Stimulated activated CD4-positive, alpha-beta T cell treated with anti-CD3 and anti-CD28 coated beads, Interleukin-1b, Interleukin-23, amount 100 ng/mL, for 4 hours (primary cell): ENCODE results near the gene CFAP410.

Experiments used
- DNase-seq, 2 donors: peaks; one replicate each; pipeline ENCODE4 v3.0.0-alpha.2; 2020; ENCODE audit warnings: low read depth in 2 of 2

Gene CFAP410

DNA sequence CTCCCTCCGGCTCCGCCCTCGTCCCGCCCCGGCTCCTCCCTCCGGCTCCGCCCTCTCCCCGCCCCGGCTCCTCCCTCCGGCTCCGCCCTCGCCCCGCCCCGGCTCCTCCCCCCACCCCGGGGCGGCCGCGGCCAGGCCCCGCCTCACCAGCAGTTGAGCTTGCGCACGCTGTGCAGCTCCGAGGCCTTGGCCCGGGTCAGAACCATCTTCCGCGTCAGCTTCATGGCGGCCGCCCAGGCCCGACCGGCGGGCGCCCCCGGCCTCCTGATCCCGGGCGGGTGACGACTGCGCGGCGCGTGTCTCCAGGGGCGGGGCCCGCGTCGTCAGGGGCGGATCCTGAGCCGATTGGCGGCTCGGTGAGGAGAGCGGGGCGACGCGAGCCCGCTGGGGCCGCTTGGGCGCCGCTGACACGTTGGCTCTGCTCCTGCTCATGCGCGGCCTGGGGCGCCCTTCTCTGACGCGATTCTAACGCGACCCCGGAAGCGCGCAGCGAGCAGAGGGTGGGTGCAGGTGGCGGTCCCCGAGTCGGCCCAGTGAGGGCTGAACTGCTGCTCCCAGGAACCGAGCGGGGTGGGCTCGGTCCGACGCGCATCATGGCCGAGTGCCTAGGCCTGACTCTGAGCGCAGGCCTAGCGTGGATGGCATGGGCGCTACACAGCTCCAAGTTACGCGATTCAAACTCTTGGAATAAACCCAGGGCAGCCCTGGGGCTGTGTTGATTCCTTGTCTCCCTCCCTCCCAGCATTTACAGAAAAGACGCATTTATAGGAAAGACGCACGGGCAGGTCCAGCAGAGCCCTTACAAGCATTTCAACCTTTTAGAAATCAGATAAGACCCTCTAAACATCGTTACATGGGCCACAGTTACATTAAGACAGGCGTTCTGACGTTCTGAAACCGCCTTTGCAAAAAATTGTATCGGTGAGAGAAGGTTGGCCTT is at the start of gene CFAP410:
Gene CFAP410 (minus strand): TSS at position 420 of the 940 bp plus-strand sequence. CDS start 196 bp downstream, at position 224.
- DNase-seq, result peak; percentile 88 to 93

DNA sequence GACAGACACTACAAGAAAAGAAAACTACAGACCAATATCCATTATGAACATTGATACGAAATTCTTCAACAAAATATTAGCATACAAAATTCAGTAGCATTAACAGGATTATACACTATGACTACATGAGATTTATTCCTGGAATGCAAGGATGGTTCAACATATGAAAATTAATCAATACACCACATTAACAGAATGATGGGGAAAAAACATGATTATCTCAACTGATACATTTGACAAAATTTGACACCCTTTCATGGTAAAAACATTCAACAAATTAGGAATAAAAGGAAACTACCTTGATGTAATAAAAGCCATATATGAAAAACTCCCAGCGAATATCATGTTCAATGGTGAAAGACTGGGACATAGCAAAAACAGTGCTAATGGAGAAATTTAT is 45.8 kb upstream of the CFAP410 start:
- no peak for DNase-seq

DNA sequence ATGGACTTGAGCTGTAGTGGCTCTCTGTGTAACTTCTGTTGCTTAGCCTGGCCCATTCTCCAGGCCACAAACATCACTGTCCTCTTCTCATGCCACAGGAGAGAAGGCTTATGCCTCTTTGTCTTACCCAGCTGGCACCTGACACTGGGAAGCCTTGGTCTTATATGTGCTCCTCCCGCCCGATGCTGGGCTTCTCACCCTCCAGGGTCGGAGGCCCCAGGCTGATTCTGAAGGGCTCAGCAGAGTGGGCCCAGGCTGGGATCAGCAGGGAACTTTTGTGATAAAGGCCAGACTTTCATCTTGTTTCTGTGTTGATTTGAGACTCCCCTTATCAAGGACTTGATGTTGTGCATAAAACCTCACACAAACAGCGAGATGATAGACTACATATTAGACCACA is 44.0 kb upstream of the CFAP410 start:
- DNase-seq, result no peak

- no peak for DNase-seq
These were observed 43.3 kb upstream of the CFAP410 start for GRCh38 chr21:44382536-44382935.

- no peak for DNase-seq
These were observed 42.7 kb upstream of the CFAP410 start for GRCh38 chr21:44381874-44382273.

GRCh38 chr21:44380876-44381275 is 41.7 kb upstream of the CFAP410 start:
- no peak for DNase-seq

GRCh38 chr21:44379991-44380865 is 41.0 kb upstream of the CFAP410 start:
- DNase-seq, result no peak

DNA sequence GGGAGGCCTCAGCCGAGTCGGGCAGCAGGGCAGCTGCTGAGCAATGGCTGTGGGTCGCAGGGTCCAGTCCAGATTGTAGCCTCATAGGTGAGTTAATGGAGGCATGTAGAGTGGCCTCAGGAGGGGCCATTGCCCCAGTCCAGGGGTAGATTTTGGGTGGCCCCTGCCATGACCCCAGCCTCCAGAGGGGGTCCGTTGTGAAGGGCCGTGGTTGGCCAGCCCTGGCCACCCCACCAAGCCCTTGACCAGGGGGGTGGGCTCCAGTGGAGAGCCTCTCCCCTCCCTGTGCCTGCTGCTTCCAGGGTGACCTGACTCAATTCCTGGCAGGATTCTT is 40.3 kb upstream of the CFAP410 start:
- no peak for DNase-seq

- DNase-seq, result no peak
These were observed 39.7 kb upstream of the CFAP410 start for GRCh38 chr21:44378646-44379514.

- DNase-seq, result no peak
These were observed 38.9 kb upstream of the CFAP410 start for GRCh38 chr21:44377922-44378645.

DNA sequence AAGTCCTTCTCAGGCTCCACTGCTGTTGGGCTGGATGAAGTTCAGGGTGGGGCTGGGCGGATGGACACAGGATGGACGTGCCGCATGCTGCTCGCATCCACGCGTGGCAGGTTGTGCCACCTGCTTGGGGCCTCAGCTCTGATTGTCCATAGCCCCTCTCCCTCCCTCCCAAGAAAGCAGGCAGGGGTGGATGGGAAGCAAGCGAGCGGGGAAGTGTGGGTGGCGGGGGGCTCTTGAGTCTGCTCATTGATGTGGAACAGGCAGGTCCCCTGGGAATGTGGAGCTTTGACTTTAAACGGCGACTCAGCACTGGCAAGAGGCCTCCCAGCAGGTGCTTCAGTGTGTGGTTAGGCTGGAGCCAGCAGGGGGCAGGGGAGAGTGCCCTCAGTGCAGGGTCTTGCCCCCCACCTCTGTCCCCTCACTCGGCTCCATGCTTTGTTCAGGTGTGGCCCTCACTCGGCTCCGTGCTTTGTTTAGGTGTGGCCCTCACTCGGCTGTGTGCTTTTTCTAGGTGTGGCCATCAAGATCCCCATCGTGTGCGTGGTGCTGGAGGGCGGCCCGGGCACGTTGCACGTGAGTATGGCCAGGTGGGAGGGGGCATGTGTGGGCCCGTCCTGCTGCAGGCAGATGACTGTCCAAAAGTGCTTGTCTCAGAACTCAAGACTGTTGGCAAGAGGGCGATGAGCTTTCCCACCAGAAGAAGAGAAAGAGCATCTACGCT is 38.2 kb upstream of the CFAP410 start:
- DNase-seq, result no peak

DNA sequence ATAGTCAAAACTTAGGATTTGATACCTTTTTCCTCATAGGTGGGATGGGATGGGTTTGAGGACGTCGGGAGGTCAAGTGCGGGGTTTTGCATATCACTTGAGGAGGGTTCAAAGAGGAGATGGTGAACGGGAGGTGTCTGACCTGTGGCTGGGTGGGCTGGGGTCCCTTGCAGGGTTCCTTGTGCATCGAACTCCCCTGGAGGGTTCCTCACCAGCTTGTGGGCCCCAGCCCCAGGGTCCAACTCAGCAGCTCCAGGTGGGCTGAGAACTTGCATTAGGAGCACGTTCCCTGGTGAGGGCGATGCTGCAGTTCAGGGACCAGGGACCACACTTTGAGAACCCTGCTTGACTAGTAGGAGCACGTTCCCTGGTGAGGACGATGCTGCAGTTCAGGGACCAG is 37.4 kb upstream of the CFAP410 start:
- no peak for DNase-seq

DNA sequence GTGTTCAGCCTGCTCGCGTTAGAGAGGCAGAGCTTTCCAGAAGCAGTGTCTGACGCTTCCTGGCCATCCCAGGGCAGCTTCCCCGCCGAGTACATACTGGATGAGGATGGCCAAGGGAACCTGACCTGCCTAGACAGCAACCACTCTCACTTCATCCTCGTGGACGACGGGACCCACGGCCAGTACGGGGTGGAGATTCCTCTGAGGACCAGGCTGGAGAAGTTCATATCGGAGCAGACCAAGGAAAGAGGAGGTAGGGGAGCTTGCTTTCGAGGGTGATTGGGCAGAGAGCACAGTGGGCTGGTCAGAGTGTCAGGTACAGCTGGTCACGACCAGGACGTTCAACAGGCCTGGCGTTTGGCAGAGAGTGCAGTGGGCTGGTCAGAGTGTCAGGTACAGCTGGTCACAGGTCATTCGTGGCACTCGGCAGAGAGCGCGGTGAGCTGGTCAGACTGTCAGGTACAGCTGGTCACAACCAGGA is 36.6 kb upstream of the CFAP410 start:
- DNase-seq, result no peak

DNA sequence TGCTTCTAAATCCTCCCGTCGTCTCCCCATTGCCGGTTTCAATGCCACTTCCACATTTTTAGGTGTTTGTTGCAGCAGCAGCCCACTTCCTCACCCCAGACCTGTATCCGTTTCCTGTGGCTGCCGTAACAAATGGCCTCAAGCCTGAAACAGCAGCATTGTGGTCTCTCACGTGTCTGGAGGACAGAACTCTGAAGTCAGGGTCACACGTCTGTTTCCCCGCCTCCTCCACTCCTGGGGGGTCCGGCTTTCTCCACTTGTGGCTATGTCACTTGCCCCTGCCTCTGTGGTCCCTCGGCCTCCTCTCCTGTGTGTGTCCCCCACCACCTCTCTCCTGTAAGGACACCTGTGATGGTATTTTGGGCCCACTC is 36.1 kb upstream of the CFAP410 start:
- no peak for DNase-seq

DNA sequence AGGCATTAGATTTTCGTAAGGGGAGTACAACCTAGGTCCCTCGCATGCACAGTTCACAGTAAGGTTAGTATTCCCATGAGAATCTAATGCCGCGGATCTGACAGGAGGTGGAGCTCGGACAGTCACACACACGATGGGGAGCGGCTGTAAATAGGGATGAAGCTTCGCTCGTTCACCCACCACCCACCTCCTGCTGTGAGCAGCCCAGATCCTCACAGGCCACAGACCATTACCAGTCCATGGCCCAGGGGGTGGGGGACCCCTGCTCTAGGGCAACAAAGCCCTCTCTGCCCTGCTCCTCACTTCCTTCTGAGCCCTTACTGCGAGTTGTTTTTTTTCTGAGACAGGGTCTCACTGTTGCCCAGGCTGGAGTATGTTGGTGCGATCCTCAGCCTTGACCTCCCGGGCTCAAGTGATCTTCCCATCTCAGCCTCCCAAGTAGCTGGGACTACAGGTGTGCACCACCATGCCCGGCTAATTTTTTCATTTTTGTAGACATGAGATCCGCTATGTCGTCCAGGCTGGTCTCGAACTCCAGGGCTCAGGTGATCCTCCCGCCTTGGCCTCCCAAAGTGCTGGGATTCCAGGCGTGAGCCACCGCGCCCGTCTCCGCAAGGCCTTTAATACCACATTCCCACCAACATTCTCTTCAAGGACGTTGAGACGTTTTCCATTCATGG is 35.6 kb upstream of the CFAP410 start:
- DNase-seq, result no peak

GRCh38 chr21:44372616-44373015 is 33.4 kb upstream of the CFAP410 start:
- DNase-seq, result no peak

- DNase-seq, result no peak
These were observed 32.4 kb upstream of the CFAP410 start for GRCh38 chr21:44371596-44371995.

GRCh38 chr21:44370786-44371410 is 31.7 kb upstream of the CFAP410 start:
- DNase-seq, result no peak

- DNase-seq, result no peak
These were observed 31.0 kb upstream of the CFAP410 start for GRCh38 chr21:44370027-44370735.
